GM06990 (cell line): Measurements from ENCODE around the gene ADAM29.

Source experiments
- DNase-seq: peaks from one replicate; pipeline ENCODE4 v3.0.0-alpha.2; 2011; ENCODE audit not compliant: insufficient read length; ENCODE audit errors: extremely low read depth
- H3K27me3 ChIP-seq: replicated peaks from 2 replicates; pipeline ENCODE4 v1.6.0; 2011; ENCODE audit warnings: low read length; ENCODE audit not compliant: control insufficient read depth, insufficient read depth
- H3K36me3 ChIP-seq: 2 replicates; pipeline ENCODE4 v1.5.1; 2011; ENCODE audit warnings: low read length; ENCODE audit not compliant: control insufficient read depth, insufficient read depth
- H3K4me3 ChIP-seq: replicated peaks from 2 replicates; pipeline ENCODE4 v1.5.1; 2011; ENCODE audit warnings: low read depth, mild to moderate bottlenecking, control low read depth, low read length
- TF ChIP-seq, protein P1 (sequence below): IDR thresholded peaks from 2 replicates; pipeline ENCODE4 v1.5.1; 2011; ENCODE audit warnings: low read length, control low read depth, mild to moderate bottlenecking, inconsistent platforms; ENCODE audit not compliant: insufficient read depth, poor library complexity, severe bottlenecking

Gene ADAM29

DNA sequence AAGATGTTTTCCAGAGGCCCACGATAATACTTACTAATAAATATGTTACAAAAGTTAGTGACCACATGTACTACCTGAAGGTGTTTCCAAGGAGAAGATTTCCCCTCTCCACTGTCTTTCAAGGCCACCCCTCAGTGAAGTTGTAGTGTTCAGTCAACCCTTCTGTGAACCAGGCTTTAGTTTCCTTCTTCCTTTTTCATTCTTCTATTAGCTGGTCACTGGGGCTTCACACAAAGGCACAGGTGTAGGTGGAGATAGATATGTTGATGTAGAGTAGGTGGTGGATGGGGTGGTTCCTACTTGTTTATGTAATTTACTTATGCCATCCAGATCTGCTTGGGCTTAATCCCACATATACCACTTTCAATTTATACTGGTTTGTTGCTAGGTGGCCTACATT, 43.3 kb upstream of the ADAM29 start:
- Histone ChIP-seq H3K4me3 (no peak overlapping the region), H3K36me3 (no peaks in the 10 kb centered on the region), H3K27me3 (no peaks in the 10 kb centered on the region)
- no peak for DNase-seq
- TF ChIP-seq, protein P1, sequence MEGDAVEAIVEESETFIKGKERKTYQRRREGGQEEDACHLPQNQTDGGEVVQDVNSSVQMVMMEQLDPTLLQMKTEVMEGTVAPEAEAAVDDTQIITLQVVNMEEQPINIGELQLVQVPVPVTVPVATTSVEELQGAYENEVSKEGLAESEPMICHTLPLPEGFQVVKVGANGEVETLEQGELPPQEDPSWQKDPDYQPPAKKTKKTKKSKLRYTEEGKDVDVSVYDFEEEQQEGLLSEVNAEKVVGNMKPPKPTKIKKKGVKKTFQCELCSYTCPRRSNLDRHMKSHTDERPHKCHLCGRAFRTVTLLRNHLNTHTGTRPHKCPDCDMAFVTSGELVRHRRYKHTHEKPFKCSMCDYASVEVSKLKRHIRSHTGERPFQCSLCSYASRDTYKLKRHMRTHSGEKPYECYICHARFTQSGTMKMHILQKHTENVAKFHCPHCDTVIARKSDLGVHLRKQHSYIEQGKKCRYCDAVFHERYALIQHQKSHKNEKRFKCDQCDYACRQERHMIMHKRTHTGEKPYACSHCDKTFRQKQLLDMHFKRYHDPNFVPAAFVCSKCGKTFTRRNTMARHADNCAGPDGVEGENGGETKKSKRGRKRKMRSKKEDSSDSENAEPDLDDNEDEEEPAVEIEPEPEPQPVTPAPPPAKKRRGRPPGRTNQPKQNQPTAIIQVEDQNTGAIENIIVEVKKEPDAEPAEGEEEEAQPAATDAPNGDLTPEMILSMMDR: no peak

DNA sequence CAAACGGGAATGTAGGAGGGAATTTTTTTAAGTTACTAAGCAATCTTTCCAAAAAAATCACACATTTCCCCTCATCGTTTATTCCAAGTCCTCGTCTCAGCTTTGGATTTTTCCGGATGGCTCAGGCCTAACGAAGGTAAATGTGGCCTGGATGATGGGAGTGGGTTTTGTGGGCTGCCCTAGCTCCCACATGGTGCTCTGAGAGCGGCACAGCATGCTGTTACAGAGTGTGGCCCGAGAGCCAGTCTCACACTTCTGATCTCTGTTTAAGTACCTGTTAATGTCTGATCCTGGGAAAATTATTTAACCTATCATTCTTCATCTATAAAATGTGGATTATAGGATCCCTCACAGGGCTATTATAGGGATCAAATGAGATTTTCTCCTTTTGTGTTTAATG, 38.2 kb upstream of the ADAM29 start:
- no peak for DNase-seq
- H3K36me3 ChIP-seq: no peaks in the 10 kb centered on the region
- TF ChIP-seq, protein P1: no peak
- no peaks in the 10 kb centered on the region for H3K27me3 ChIP-seq
- no peak overlapping the region for H3K4me3 ChIP-seq

DNA sequence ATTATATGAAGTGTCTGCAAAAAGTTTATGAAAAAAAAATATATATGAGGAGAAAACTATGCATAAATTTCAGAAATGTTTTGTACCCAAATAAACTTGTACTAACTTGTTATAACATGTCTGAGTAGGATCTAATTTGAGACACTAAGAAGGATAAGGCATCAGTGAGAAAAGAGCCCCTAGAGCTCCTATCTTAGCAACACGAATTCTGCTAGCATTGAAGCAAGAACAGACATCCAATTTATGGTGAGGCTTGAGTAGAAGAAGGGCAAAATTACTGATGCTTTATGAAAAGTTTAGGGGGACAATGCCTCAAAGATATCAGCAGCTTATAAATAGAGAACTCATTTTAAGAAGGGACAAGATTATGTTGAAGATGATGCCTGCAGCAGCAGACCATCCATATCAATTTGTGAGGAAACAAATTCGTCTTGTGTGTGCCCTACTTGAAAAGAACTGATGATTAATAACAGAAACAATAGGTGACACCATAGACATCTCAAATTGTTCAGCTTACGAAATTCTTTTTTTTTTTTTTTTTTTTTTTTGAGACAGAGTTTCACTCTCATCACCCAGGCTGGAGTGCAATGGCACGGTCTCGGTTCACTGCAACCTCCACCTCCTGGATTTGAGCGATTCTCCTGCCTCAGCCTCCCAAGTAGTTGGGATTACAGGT, 35.7 kb upstream of the ADAM29 start:
- no peak for DNase-seq
- H3K27me3 ChIP-seq: no peaks in the 10 kb centered on the region
- TF ChIP-seq, protein P1: no peak
- H3K4me3 ChIP-seq: no peak overlapping the region
- no peaks in the 10 kb centered on the region for H3K36me3 ChIP-seq

DNA sequence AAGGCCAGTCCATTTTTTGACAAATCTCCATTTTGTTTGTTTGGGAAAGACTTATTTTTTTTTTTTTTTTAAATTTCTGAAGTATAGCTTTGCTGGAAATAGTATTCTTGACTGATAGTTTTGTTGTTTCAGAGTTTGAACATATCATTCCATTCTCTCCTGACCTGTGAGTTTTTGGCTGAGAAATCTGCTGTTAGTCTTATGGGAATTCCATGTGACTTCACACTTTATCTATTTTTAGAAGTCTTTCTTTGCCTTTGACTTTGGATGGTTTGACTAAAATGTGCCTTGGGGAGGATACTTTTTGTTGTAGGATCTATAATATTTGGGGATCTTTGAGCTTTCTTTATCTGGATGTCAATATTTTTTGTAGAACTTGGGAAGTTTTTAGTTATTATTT, 10.7 kb upstream of the ADAM29 start:
- TF ChIP-seq, protein P1: no peak
- no peak overlapping the region for H3K4me3 ChIP-seq
- no peaks in the 10 kb centered on the region for H3K36me3 ChIP-seq
- no peak for DNase-seq
- no peaks in the 10 kb centered on the region for H3K27me3 ChIP-seq

DNA sequence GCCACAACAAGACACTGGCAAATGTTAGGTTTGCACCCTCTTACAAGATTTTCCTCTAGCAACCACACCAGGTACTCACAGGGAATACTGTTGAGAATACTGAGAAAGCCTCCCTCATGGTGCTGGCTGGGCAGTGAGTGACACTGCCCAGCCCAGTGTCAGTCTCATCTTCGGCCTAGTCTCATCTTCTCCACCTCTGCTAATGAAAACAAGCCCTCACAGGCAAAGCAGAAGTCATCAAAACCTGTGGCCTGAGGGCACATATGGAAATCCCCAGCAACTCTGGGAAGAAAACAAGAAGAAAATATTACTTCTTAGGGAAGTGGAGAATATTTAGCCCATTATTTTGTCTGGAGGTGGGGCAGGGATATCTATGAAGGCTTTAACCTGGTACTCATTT, 7.9 kb upstream of the ADAM29 start:
- DNase-seq: no peak
- no peaks in the 10 kb centered on the region for H3K27me3 ChIP-seq
- TF ChIP-seq, protein P1: no peak
- no peak overlapping the region for H3K4me3 ChIP-seq
- H3K36me3 ChIP-seq: no peaks in the 10 kb centered on the region
